Measurements from ENCODE around the gene DDX25.

DNA sequence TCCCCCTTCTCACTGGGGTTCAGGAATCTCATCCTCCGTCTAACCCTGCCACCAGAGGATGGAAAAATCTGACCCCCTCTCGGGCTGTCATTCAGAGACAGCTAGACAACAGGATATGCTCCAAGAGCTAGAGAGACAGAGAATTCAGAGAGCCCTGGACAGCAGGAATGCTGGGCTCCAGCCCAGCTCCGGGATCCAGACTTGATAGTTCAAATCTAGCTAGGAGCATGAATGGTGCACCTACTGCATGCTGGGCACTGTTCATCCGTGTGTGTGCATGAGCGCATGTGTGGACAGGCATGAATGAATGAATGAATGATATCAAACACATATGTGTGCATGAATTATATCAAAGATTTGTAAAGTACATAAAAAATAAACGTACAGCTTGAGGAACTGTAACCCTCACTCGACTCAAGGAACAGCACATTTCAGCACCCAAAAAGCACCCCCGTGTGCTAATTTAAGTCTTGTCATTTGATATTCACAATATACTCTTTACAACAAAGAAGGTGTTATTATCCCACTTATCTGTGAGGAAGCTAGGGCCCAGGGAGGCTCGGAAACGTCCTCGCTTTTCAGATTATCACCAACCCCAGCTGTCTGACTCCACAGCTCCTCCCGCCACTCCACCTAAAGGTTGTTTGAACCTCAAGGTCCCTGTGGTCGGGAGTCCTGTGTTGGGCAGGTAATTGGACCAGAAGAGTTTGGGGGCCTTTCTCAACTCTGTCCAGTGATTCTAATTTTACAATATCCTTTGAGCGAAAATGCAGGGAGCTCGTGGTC, 40.9 kb downstream of the DDX25 start:
- TF ChIP-seq CTCF (IDR thresholded peaks at IDR 0.05) (no peak), EP300 (IDR thresholded peaks at IDR 0.05; ENCODE audit: low read depth) (no peak), POLR2A (IDR thresholded peaks at IDR 0.05) (no peak), POLR2AphosphoS5 (IDR thresholded peaks at IDR 0.05) (no peak)

Measured in transverse colon (tissue), 4 donors.